GM12873 (cell line): Measurements from ENCODE around the gene CHST3.

Source experiments
- CTCF ChIP-seq: IDR thresholded peaks from 2 replicates; pipeline ENCODE4 v1.5.1; 2012; ENCODE audit warnings: low read depth, mild to moderate bottlenecking, moderate library complexity, low read length, control low read depth; ENCODE audit not compliant: insufficient read depth; ENCODE audit errors: missing control alignments

The CHST3 gene

GRCh38 chr10:71971769-71972555, 7.8 kb downstream of the CHST3 start:
- TF ChIP-seq CTCF, result no peak

- no peak for TF ChIP-seq CTCF
These were observed 8.8 kb downstream of the CHST3 start for GRCh38 chr10:71972746-71973695.

GRCh38 chr10:71973777-71974488, 9.7 kb downstream of the CHST3 start:
- TF ChIP-seq CTCF, result no peak

- no peak for TF ChIP-seq CTCF
These were observed 10.4 kb downstream of the CHST3 start for GRCh38 chr10:71974489-71975021.

GRCh38 chr10:71975087-71975870, 11.1 kb downstream of the CHST3 start:
- no peak for TF ChIP-seq CTCF

- TF ChIP-seq CTCF, result no peak
These were observed 11.9 kb downstream of the CHST3 start for GRCh38 chr10:71975871-71976725.
